ENCODE data around the gene CBLC.
"Not testable (repeated sequence)": the region's sequence is repeated elsewhere in the genome, so short reads cannot be mapped to it uniquely, and the experiment has no call there.

CBLC gene

GRCh38 chr19:44759083-44759804, 18.4 kb upstream of the CBLC start:
- no peak for DNase-seq

- DNase-seq: no peak
Measured at GRCh38 chr19:44762038-44762437, 15.7 kb upstream of the CBLC start.

- DNase-seq: no peak
Measured at GRCh38 chr19:44765033-44765948, 12.4 kb upstream of the CBLC start.

DNA sequence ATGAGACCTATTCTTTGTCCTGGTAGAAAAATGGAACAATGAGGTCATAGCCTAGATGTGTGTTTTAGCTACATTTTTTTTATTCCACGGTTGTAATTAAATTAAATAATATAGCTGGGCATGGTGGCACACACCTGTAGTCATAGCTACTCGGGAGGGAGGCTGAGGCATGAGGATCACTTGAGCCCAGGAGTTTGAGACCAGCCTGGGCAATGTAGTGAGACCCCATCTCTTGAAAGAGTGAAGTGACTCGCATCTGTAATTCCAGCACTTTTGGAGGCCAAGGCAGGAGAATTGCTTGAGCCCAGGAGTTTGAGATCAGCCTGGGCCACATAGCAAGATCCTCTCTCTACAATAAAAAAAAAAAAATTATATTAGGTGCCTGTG, 11.7 kb upstream of the CBLC start:
- no peak for DNase-seq

DNA sequence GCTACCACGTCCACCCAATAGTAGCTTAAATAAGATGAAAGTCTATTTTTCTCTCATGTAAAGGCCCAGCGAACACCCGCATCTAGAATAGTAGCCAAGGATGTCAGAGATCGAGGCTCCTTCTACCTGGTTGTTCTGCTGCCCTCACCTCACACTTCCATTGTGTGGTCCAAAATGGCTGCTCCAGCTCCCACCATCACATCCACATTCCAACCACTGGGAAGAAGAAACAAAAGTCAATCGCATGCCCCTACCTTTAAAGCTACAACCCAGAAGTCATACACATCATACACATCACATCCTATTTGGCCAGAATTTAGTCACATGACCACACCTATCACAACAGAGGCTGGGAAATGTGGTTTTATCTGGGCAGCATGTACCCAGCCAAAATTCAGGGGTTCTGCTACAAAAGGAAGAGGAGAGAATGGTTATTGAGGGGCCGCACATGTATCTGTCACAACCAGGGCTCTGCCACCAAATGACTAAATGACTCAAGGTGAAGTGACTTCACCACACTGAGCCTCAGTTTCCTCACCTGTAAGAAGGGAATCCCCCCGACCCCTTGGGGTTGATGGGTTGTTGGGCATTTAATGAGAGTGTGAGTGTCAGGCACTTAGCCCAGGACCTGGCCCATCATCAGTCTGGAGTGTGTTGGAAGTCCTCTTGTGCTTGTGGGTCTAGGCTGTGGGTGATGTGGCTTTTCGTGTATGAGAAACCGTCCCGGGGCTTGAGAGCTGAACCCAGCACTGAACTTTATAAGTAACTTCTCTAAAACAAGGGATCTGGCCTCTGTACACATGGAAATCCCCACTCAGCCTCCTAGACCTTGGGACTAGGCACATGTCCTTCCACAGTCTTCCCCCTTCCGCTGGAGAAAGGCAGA, 10.2 kb upstream of the CBLC start:
- no peak for DNase-seq

- DNase-seq: peak in 46 of 51 donors; percentile 6 to 77 (median 44)
Measured at GRCh38 chr19:44770550-44771257, 7.0 kb upstream of the CBLC start.

DNA sequence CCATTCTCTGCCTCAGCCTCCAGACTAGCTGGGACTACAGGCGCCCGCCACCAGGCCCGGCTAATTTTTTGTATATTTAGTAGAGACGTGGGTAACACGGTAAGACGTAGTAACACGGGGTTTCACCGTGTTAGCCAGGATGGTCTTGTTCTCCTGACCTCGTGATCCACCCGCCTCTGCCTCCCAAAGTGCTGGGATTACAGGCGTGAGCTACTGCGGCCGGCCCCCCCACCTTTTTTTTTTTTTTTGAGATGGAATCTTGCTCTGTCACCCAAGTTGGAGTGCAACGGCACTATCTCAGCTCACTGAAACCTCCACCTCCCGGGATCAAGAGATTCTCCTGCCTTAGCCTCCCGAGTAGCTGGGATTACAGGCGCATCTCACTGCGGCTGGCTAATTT, 5.5 kb upstream of the CBLC start:
- not testable (repeated sequence) for DNase-seq

DNA sequence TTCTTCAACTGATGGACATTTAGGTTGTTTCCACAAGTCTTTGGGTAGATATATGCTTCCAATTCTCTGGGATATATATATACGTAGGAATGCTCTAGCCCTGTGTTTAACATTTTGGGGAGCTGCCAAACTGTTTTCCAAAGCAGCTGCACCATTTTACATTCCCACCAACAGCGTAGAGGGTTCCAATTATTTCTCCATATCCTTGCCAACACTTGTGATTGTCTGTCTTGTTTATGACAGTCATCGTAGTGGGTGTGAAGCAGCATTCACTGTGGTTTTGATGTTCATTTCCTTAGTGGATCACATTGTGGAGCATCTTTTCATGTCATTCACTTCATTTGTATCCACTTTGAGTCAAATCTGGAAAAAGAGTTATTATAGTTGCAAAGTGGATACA, 4.7 kb upstream of the CBLC start:
- DNase-seq: no peak

- no peak for DNase-seq
Measured at GRCh38 chr19:44775676-44776240, 1.9 kb upstream of the CBLC start.

GRCh38 chr19:44776402-44777096, 1.1 kb upstream of the CBLC start:
- DNase-seq: no peak

DNA sequence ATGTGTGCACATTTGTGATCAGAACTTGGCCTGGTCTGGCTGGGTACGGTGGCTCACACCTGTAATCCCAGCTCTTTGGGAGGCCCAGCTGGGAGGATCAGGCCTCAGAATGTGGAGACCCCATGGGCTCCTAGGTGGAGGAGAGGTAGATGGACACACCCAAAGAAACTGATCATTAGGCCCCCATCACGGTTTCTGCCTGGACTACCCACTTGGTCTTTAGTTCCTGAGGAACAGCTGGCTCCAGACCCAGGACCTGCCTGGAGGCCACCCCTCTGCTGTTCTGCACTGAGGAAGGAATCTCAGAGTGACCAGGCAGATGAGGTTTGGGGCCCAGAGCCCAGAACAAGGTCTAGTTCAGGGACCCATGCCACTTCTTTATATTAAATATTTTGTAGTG, 1.5 kb downstream of the CBLC start:
- no peak for DNase-seq

DNA sequence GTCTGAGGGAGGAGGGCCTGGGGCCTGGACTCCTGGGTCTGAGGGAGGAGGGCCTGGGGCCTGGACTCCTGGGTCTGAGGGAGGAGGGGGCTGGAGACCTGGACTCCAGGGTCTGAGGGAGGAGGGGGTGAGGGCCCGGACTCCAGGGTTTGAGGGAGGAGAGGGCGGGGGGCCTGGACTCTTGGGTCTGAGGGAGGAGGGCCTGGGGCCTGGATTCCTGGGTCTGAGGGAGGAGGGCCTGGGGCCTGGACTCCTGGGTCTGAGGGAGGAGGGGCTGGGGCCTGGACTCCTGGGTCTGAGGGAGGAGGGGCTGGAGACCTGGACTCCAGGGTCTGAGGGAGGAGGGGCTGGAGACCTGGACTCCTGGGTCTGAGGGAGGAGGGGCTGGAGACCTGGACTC, 4.0 kb downstream of the CBLC start:
- not testable (repeated sequence) for DNase-seq

DNA sequence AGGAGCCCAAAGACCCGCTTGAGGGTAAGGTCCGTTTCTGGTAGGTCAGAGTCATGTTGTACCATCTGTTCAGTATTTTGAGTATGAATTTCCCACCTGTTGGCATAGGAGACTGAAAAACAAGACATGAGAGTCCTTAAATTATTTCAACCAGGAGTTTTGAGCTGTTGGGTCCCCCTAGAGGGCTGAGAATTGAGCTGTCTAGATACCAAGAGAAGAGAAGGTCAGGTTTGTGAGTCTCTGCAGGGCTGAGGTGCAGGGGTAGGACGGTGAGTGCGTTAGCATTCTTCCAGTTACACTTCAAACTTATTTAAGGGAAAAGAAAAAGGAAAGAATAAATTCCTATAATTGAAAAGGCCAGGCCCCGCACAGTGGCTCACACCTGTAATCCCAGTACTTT, 5.0 kb downstream of the CBLC start:
- DNase-seq: no peak

DNA sequence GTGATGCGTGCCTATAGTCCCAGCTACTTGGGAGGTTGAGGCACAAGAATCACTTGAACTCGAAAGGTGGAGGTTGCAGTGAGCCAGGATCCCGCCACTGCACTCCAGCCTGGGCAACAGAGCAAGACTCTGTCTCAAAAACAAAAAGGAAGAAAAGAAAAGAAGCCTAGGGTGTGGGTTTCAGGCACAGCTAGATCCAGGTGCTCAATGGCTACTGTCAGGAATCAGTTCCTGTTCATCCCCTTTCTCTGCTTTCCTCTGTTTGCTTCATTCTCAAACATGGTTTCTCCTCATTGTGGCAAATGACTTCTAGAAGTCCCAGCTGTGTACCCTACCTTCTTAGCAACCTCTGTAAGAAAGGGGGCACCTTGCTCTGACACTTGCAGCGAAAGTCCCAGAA, 5.9 kb downstream of the CBLC start:
- no peak for DNase-seq

DNA sequence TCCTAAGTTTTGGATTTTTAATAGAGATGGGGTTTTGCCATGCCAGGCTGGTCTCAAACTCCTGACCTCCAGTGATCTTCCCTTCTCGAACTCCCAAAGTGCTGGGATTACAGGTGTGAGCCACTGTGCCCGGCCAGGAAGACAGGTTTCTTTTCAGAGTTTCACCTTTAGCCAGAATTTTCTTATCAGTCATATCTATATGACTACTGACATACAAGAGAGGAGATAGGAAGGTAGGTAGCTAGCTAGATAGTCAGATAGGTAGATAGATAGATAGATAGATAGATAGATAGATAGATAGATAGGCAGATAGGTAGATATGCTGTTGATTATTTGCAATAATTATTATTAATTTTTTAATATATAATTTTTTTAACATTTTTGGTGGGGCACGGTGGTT, 7.6 kb downstream of the CBLC start:
- no peak for DNase-seq

- no peak for DNase-seq
Measured at GRCh38 chr19:44785993-44786392, 8.3 kb downstream of the CBLC start.

DNA sequence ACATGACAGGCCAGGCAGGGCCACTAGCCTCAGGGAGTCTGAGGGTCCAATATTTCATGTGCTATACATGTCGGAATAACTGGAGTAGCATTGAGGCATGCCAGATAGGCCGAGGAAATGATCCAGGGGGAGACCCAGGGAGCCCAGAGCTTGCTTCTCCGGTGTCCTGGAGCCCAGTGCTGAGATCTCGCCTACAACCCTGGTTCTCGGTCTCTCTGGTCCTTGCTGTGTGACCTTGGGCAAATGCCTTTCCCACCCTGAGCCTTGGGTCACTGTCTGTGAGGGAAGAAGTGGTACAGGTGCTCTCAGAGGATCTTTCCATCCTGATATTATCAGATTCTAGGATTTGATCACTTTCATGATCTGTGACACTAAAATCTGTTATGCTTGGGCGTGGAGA, 11.3 kb downstream of the CBLC start:
- no peak for DNase-seq

DNA sequence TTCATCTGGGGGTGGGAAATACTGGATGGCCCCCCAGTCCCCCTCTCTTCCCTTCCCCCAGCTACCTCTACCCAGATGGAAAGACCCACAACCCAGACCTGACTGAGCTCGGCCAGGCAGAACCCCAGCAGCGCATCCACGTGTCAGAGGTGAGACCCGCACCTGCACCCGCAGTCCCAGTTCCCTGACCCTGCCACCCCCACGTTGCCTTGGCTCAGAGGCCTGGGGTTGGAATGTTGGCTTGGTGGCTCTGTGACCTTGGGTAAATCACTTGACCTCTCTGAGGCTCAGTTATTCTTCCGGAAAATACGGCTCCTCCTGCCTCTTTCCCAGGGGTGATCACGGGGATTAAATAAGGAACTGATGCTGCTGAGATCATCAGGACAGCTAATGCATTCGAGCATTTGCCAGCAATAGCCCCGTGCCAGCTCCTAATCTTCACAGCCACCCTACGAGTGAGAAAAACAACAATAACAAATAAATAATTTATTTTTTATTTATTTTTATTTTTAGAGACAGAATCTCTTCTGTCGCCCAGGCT, 12.3 kb downstream of the CBLC start:
- no peak for DNase-seq

GRCh38 chr19:44792281-44792680, 14.6 kb downstream of the CBLC start:
- DNase-seq: no peak

DNA sequence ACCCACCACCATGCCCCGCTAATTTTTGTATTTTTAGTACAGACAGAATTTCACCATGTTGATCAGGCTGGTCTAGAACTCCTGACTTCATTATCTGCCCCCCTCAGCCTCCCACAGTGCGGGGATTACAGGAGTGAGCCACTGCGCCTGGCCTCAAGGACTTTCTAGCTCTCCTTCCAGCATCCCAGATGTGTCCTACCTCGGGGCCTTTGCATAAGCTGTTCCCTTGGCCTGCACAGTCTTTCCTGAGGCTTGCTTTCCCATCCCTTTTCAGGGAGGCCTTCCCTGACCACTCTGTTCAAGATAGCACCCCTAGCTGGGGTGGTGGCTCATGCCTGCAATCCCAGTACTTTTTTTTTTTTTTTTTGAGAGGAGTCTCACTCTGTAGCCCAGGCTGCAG, 16.9 kb downstream of the CBLC start:
- DNase-seq: no peak
